ENCODE measurements around the gene FOXP1. TPM values are rescaled to one million over a fixed set of nuclear protein-coding genes. Genes with fewer than 3 reads are reported as not detected.

The FOXP1 gene
- total and polyA plus RNA-seq, 2 of the 13 experiments (the other 11 are each of a cell fraction or from before 2014, with no cell fraction given): 40.4 to 59.0 TPM

- TF ChIP-seq YY1 (IDR thresholded peaks at IDR 0.05; ENCODE audit: insufficient read depth, insufficient replicate concordance, low read depth, low read length): no peak
- TF ChIP-seq ZNF639 (CRISPR knock-in tag; conservative IDR thresholded peaks at IDR 0.05): no peak
- TF ChIP-seq GATAD2A (CRISPR knock-in tag; IDR thresholded peaks at IDR 0.05): 0 out of 2 replicates have a peak, but pooled peaks have one; percentile 10
- no peak for TF ChIP-seq DR1 (CRISPR knock-in tag; IDR thresholded peaks at IDR 0.05)
- TF ChIP-seq ZNF660 (CRISPR knock-in tag; IDR thresholded peaks at IDR 0.05; ENCODE audit: borderline replicate concordance, low read depth): no peak
- TF ChIP-seq ZNF3 (CRISPR knock-in tag; IDR thresholded peaks at IDR 0.05): no peak
- TF ChIP-seq NFYC (CRISPR knock-in tag; IDR thresholded peaks at IDR 0.05): no peak
- TF ChIP-seq ZNF280B (CRISPR knock-in tag; IDR thresholded peaks at IDR 0.05; ENCODE audit: borderline replicate concordance): no peak; the same call in 1 of the 2 replicates
- no peak for TF ChIP-seq PRDM10 (CRISPR knock-in tag; IDR thresholded peaks at IDR 0.05; ENCODE audit: low read depth)
- TF ChIP-seq CBX2 (IDR thresholded peaks at IDR 0.05; ENCODE audit: low read depth, low read length): no peak
- no peak for TF ChIP-seq CBX2 (CRISPR knock-in tag; IDR thresholded peaks at IDR 0.05; ENCODE audit: low read depth)
- TF ChIP-seq ATF3 (CRISPR knock-in tag; IDR thresholded peaks at IDR 0.05): no peak
- no peak for TF ChIP-seq MBNL3 (CRISPR knock-in tag; conservative IDR thresholded peaks at IDR 0.05)
- TF ChIP-seq BHLHE40 (IDR thresholded peaks at IDR 0.05; ENCODE audit: low read length): no peak
- TF ChIP-seq TBX2 (CRISPR knock-in tag; IDR thresholded peaks at IDR 0.05; ENCODE audit: borderline replicate concordance): no peak
- TF ChIP-seq HDAC2 (CRISPR knock-in tag; IDR thresholded peaks at IDR 0.05): no peak
- TF ChIP-seq ZFP36 (IDR thresholded peaks at IDR 0.05; ENCODE audit: borderline replicate concordance, low read depth, low read length, partially characterized antibody): no peak
Measured at GRCh38 chr3:71582036-71582611, 1.4 kb downstream of the FOXP1 start (continued).
